Adrenal gland (tissue), 5 donors: ENCODE results near the gene AZU1.

Experiments
- CTCF ChIP-seq, 6 experiments: fragments of 450-650 bp in 4 of 6; fragments of 200-600 bp in 2 of 6; sonication (generic) in 1 of 6; IDR thresholded peaks; 1 replicate in 5 of 6; 2 replicates in 1 of 6; pipeline versions ENCODE4 v1.5.1 to v1.8.0; 2016 to 2021; ENCODE audit warnings: antibody characterized with exemption in 6 of 6, mild to moderate bottlenecking in 2 of 6, moderate library complexity in 1 of 6
- POLR2A ChIP-seq, 2 donors: fragments of 450-650 bp; IDR thresholded peaks; one replicate each; pipeline ENCODE4 v1.6.1; 2017; ENCODE audit warnings: antibody characterized with exemption in 2 of 2, mild to moderate bottlenecking in 2 of 2, moderate library complexity in 1 of 2
- donor health status: DM: no; HTN: no; CAD: no.

- TF ChIP-seq CTCF (IDR thresholded peaks at IDR 0.05), result no peak
- TF ChIP-seq POLR2A (IDR thresholded peaks at IDR 0.05), result no peak
Measured at GRCh38 chr19:827710-828321, at the start of gene AZU1.
